GM23248 (cell line): ENCODE measurements around the gene RFX4. TPM values are rescaled to one million over a fixed set of nuclear protein-coding genes. Genes with fewer than 3 reads are reported as not detected.

Experiments
- DNase-seq: peaks from one replicate; pipeline ENCODE4 v3.0.0-alpha.2; 2015
- H2AFZ ChIP-seq: fragments of 200-600 bp; sonication (generic); 2 replicates; pipeline ENCODE4 v1.6.1; 2016; ENCODE audit warnings: antibody characterized with exemption
- H3F3A ChIP-seq: fragments of 200-600 bp; sonication (generic); 2 replicates; pipeline ENCODE4 v1.6.1; 2016; ENCODE audit warnings: mild to moderate bottlenecking, antibody characterized with exemption, mixed run types; ENCODE audit not compliant: insufficient read depth
- H3K27ac ChIP-seq: fragments of 200-600 bp; sonication (generic); 2 replicates; pipeline ENCODE4 v1.5.1; 2016; ENCODE audit warnings: mild to moderate bottlenecking
- H3K27me3 ChIP-seq: fragments of 200-600 bp; sonication (generic); replicated peaks from 2 replicates; pipeline ENCODE4 v1.6.1; 2016; ENCODE audit warnings: mild to moderate bottlenecking; ENCODE audit not compliant: insufficient read depth
- H3K36me3 ChIP-seq: fragments of 200-600 bp; sonication (generic); 2 replicates; pipeline ENCODE4 v1.6.1; 2016; ENCODE audit warnings: low read depth, mild to moderate bottlenecking
- H3K4me1 ChIP-seq: fragments of 200-600 bp; sonication (generic); 2 replicates; pipeline ENCODE4 v1.6.1; 2016; ENCODE audit warnings: mild to moderate bottlenecking; ENCODE audit not compliant: insufficient read depth
- H3K4me2 ChIP-seq: fragments of 200-600 bp; sonication (generic); one replicate; pipeline ENCODE4 v1.6.1; 2016; ENCODE audit warnings: mild to moderate bottlenecking; ENCODE audit not compliant: unreplicated experiment
- H3K4me3 ChIP-seq: fragments of 200-600 bp; sonication (generic); 2 replicates; pipeline ENCODE4 v1.5.1; 2016; ENCODE audit warnings: mild to moderate bottlenecking
- H3K79me2 ChIP-seq: fragments of 200-600 bp; sonication (generic); 2 replicates; pipeline ENCODE4 v1.6.1; 2016; ENCODE audit warnings: mild to moderate bottlenecking; ENCODE audit not compliant: insufficient read depth
- H3K9ac ChIP-seq: fragments of 200-600 bp; sonication (generic); 2 replicates; pipeline ENCODE4 v1.6.1; 2016; ENCODE audit warnings: mild to moderate bottlenecking
- H3K9me2 ChIP-seq: fragments of 200-600 bp; sonication (generic); 2 replicates; pipeline ENCODE4 v1.6.1; 2016; ENCODE audit warnings: mixed run types, mild to moderate bottlenecking, moderate library complexity; ENCODE audit not compliant: insufficient read depth
- H3K9me3 ChIP-seq: fragments of 200-600 bp; sonication (generic); one replicate; pipeline ENCODE4 v1.6.1; 2017; ENCODE audit warnings: low read depth
- H4K20me1 ChIP-seq: fragments of 200-600 bp; sonication (generic); 2 replicates; pipeline ENCODE4 v1.6.0; 2016; ENCODE audit not compliant: insufficient read depth
- EZH2 ChIP-seq: fragments of 200-600 bp; sonication (generic); IDR thresholded peaks from 2 replicates; pipeline ENCODE4 v1.6.1; 2018; ENCODE audit warnings: antibody characterized with exemption, mild to moderate bottlenecking; ENCODE audit not compliant: insufficient read depth, poor library complexity, severe bottlenecking
- EZH2phosphoT487 ChIP-seq: fragments of 200-600 bp; sonication (generic); IDR thresholded peaks from 2 replicates; pipeline ENCODE4 v1.6.1; 2018; ENCODE audit warnings: antibody characterized with exemption, moderate library complexity, mild to moderate bottlenecking, low read depth; ENCODE audit not compliant: insufficient read depth
- WGBS, 2 experiments: methylation state at CpG; one replicate each; pipeline ENCODE4 v1.1.6; 2015 to 2017; ENCODE audit warnings: low lambda C conversion rate in 2 of 2, low coverage in 1 of 2; ENCODE audit errors: missing lambda C conversion rate in 2 of 2; 5-methylcytosine and 5-hydroxymethylcytosine counted together
- in situ Hi-C: fragments of 300-500 bp; cut with MboI; formaldehyde crosslinking; loops from 2 replicates; pipeline ENCODE4 v1.15.0; 2020
- polyA plus RNA-seq: library from polyadenylated mRNA; unstranded; fragments of >200 nt; fragmentation: Nextera tagmentation; extraction: Ambion mirVana; gene quantifications from 2 replicates; pipeline ENCODE4 v1.2.1, GENCODE V29; 2016
- total RNA-seq: library from RNA; depleted of rRNA; stranded (reverse); fragments of >200 nt; shearing (Covaris generic); gene quantifications from 2 replicates; pipeline ENCODE4 v1.2.3, GENCODE V29; 2014

The RFX4 gene
- total and polyA plus RNA-seq, 2 experiments from 2014 or later: not detected

- H4K20me1 ChIP-seq: no peaks in the 10 kb centered on the region
- no peaks in the 10 kb centered on the region for H3K9me3 ChIP-seq
- H3K9ac ChIP-seq: no peak overlapping the region
- no peak overlapping the region for H3K27ac ChIP-seq
- no peak overlapping the region for H3K4me3 ChIP-seq
- H3K4me2 ChIP-seq: no peak overlapping the region
- no peaks in the 10 kb centered on the region for H3F3A ChIP-seq
- 24 to 29% methylated on average over 8 of the region's 8 CpGs for WGBS, 2 experiments
- H3K4me1 ChIP-seq: no peaks in the 10 kb centered on the region
- in situ Hi-C loops: no loop called here
- DNase-seq: no peak
- TF ChIP-seq EZH2 (no peak), EZH2phosphoT487 (no peak)
- no peak overlapping the region for H2AFZ ChIP-seq
- H3K27me3 ChIP-seq: peaks cover 24% of the 10 kb centered on the region
- no peaks in the 10 kb centered on the region for H3K79me2 ChIP-seq
- no peaks in the 10 kb centered on the region for H3K36me3 ChIP-seq
- H3K9me2 ChIP-seq: no peaks in the 10 kb centered on the region
These were observed 90.3 kb downstream of the RFX4 start for GRCh38 chr12:106673141-106673540.

- H3K27ac ChIP-seq: no peak overlapping the region
- no peaks in the 10 kb centered on the region for H3K4me1 ChIP-seq
- H3K4me3 ChIP-seq: no peak overlapping the region
- H3K9me2 ChIP-seq: no peaks in the 10 kb centered on the region
- H2AFZ ChIP-seq: no peak overlapping the region
- no peak overlapping the region for H3K4me2 ChIP-seq
- H4K20me1 ChIP-seq: no peaks in the 10 kb centered on the region
- TF ChIP-seq EZH2: no peak
- TF ChIP-seq EZH2phosphoT487: no peak
- H3F3A ChIP-seq: no peaks in the 10 kb centered on the region
- 48 to 53% methylated on average over 10 of the region's 10 CpGs for WGBS, 2 experiments
- H3K9ac ChIP-seq: no peak overlapping the region
- H3K36me3 ChIP-seq: no peaks in the 10 kb centered on the region
- peaks cover 24% of the 10 kb centered on the region for H3K27me3 ChIP-seq
- in situ Hi-C loops: no loop called here
- no peak for DNase-seq
- no peaks in the 10 kb centered on the region for H3K79me2 ChIP-seq
- no peaks in the 10 kb centered on the region for H3K9me3 ChIP-seq
These were observed 93.0 kb downstream of the RFX4 start for GRCh38 chr12:106675651-106676435.

- no peak overlapping the region for H3K27ac ChIP-seq
These were observed 96.8 kb downstream of the RFX4 start for GRCh38 chr12:106679574-106679973.

GRCh38 chr12:106680280-106680679 lies 97.5 kb downstream of the RFX4 start:
- H3K4me1 ChIP-seq: no peaks in the 10 kb centered on the region
- no peak overlapping the region for H3K9ac ChIP-seq
- no peaks in the 10 kb centered on the region for H4K20me1 ChIP-seq
- no peaks in the 10 kb centered on the region for H3K9me2 ChIP-seq
- peaks cover 4% of the 10 kb centered on the region; the same call in 1 of the 2 replicates for H3K27me3 ChIP-seq
- TF ChIP-seq EZH2: no peak
- H3K9me3 ChIP-seq: no peaks in the 10 kb centered on the region
- no peaks in the 10 kb centered on the region for H3F3A ChIP-seq
- in situ Hi-C loops: no loop called here
- H3K36me3 ChIP-seq: no peaks in the 10 kb centered on the region
- H3K27ac ChIP-seq: no peak overlapping the region
- H3K4me3 ChIP-seq: no peak overlapping the region
- no peak overlapping the region for H2AFZ ChIP-seq
- H3K79me2 ChIP-seq: no peaks in the 10 kb centered on the region
- no peak overlapping the region for H3K4me2 ChIP-seq
- DNase-seq: no peak

More at GRCh38 chr12:106679574-106679973, 96.8 kb downstream of the RFX4 start:
- H3K27me3 ChIP-seq: peaks cover 4% of the 10 kb centered on the region; the same call in 1 of the 2 replicates
- in situ Hi-C loops: no loop called here
- no peaks in the 10 kb centered on the region for H3K36me3 ChIP-seq
- no peaks in the 10 kb centered on the region for H3K4me1 ChIP-seq
- H3K9ac ChIP-seq: no peak overlapping the region
- H4K20me1 ChIP-seq: no peaks in the 10 kb centered on the region
- 30 to 51% methylated on average over 1 of the region's 1 CpG for WGBS, 2 experiments
- H2AFZ ChIP-seq: no peak overlapping the region
- H3K4me2 ChIP-seq: no peak overlapping the region
- H3K4me3 ChIP-seq: no peak overlapping the region
- no peaks in the 10 kb centered on the region for H3K9me3 ChIP-seq
- TF ChIP-seq EZH2phosphoT487: no peak
- TF ChIP-seq EZH2: no peak
- H3K9me2 ChIP-seq: no peaks in the 10 kb centered on the region
- H3K79me2 ChIP-seq: no peaks in the 10 kb centered on the region
- H3F3A ChIP-seq: no peaks in the 10 kb centered on the region
- no peak for DNase-seq
